IPS-18a (cell line): Measurements from ENCODE around the gene ANKRD33B.
"Not testable (repeated sequence)": the region's sequence is repeated elsewhere in the genome, so short reads cannot be mapped to it uniquely, and the experiment has no call there.

ENCODE experiments used
- H3K27ac ChIP-seq: one replicate; pipeline ENCODE4 v1.5.1; 2013; ENCODE audit warnings: low read length
- H3K27me3 ChIP-seq: one replicate; pipeline ENCODE4 v1.6.1; 2013; ENCODE audit warnings: mild to moderate bottlenecking, low read length; ENCODE audit not compliant: control insufficient read depth, insufficient read depth
- H3K36me3 ChIP-seq: one replicate; pipeline ENCODE4 v1.6.1; 2013; ENCODE audit warnings: low read depth, low read length; ENCODE audit not compliant: control insufficient read depth
- H3K4me1 ChIP-seq: one replicate; pipeline ENCODE4 v1.6.1; 2013; ENCODE audit warnings: low read depth, low read length; ENCODE audit not compliant: control insufficient read depth
- H3K4me3 ChIP-seq: one replicate; pipeline ENCODE4 v1.5.1; 2013; ENCODE audit warnings: low read length
- H3K9ac ChIP-seq: one replicate; pipeline ENCODE4 v1.6.1; 2013; ENCODE audit warnings: mild to moderate bottlenecking, low read length, moderate library complexity
- H3K9me3 ChIP-seq: one replicate; pipeline ENCODE4 v1.6.1; 2013; ENCODE audit warnings: low read depth, low read length; ENCODE audit not compliant: control insufficient read depth

The ANKRD33B gene

DNA sequence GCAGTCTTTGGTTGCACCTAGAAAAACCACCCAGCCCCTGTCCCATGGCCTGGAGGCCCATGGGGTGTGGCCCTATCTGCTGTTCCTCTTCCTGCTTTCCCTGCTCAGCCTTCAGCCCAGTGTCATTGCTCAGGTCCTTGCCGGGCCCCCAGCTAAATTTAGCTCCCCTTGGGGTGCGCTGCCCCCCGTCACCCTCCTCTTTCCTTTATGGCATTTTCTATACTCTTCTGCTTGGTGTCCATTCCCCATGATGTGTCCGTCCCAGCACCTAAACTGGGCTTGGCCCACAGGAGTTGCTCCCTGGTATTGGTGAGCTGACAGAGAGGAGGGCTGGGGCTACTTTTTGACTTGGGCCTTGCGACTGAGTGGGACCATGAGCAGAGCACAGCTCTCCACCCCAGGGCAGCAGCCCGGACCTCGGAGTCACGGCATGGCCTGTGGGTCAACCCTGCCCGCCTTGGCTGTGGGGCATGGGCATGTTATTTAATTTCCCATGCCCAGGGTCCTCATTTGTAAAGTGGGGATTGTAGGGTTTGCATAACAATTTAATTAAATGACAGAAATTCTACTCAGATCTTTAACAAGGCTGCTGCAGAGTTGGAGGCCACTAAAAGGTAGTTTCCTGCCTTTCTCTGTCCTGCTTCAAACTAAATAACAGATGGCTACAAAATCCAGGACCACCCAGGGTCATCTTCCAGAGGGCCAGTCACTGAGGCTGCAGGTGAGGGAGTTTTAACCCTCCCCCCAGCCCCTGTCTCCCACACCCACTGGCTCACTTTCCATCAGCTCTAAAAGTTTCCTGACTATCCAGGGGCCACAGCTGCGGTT, 99.0 kb downstream of the ANKRD33B start:
- Histone ChIP-seq H3K4me3 (no peak overlapping the region), H3K36me3 (no peaks in the 10 kb centered on the region), H3K9ac (no peak overlapping the region), H3K27me3 (no peaks in the 10 kb centered on the region), H3K4me1 (peaks cover 7% of the 10 kb centered on the region), H3K27ac (no peak overlapping the region), H3K9me3 (no peaks in the 10 kb centered on the region)

- H3K36me3 ChIP-seq = no peaks in the 10 kb centered on the region
- H3K4me3 ChIP-seq = no peak overlapping the region
- no peaks in the 10 kb centered on the region for H3K9me3 ChIP-seq
- H3K27me3 ChIP-seq = no peaks in the 10 kb centered on the region
- H3K27ac ChIP-seq = no peak overlapping the region
- no peak overlapping the region for H3K9ac ChIP-seq
- H3K4me1 ChIP-seq = peaks cover 7% of the 10 kb centered on the region
Observed at GRCh38 chr5:10663489-10664179, 99.8 kb downstream of the ANKRD33B start.

DNA sequence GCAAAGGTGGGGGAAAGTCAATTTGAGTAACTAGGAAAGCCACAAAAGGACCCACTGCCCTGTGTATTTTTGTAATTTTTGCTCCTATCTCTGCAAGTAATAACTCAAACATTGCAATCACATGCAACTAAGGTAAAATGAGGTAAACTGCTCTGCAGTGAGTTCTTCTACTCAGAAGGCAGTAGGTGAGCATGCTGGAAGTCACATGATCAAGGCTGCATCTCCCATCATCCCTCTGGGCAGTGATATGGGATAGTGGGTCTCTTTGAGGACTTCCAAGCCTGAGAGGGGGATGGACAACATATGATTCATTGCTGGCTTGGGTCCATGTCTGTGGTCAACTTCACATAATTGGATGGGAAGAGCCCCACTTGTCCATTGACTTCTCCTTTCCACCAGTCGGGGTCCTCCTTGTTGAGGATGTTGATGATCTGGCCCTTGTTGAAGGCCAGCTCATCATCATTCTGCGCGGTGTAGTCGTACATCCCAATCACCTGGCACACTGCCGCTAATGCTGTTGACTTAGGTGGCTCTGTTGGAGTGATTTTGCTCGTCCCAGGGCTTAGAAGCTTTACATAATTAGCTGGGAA, 100.4 kb downstream of the ANKRD33B start:
- not testable (repeated sequence) for H3K4me1 ChIP-seq, H3K9me3 ChIP-seq, H3K36me3 ChIP-seq, H3K4me3 ChIP-seq, H3K27ac ChIP-seq, H3K27me3 ChIP-seq, H3K9ac ChIP-seq

- Histone ChIP-seq H3K27me3 (no peaks in the 10 kb centered on the region), H3K27ac (no peak overlapping the region), H3K4me3 (no peak overlapping the region), H3K9ac (no peak overlapping the region), H3K36me3 (no peaks in the 10 kb centered on the region), H3K9me3 (no peaks in the 10 kb centered on the region), H3K4me1 (peaks cover 7% of the 10 kb centered on the region)
Observed at GRCh38 chr5:10665799-10666198, 101.9 kb downstream of the ANKRD33B start.

DNA sequence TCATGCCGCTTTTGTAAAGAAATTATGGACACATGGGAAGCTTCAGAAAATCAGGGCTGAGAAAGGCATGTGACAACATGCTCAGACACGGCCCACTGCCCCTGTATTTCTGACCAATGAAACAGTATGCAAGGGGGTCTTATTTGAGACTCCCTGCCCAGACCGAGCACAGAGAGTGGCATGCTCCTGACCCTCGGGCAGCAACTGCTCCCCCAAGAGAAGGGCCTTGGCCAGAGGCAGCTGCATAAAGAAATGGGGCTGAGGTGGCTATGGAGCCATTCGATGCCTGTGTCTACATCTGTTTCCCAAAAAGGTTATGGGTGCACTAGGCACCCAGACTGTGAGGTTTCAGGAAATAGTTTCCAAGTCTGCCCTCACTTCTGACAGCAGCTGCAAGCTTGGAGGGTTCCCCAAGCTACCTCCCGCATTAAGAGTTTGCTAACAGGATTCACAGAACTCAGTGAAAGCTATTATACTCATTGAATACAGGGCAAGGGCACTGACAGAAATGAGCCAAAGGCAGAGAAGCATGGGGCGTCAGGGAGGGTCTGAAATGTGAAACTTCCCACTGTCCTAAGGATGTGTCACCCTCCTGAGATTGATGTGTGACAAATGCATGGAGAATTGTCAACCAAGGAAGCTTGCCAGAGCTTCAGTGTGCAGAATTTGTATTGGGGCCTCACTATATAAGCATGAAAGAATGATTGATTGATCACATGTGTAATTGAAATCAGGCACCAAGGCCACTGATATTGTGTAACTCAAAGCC, 102.8 kb downstream of the ANKRD33B start:
- no peaks in the 10 kb centered on the region for H3K36me3 ChIP-seq
- peaks cover 7% of the 10 kb centered on the region for H3K4me1 ChIP-seq
- no peak overlapping the region for H3K27ac ChIP-seq
- no peak overlapping the region for H3K9ac ChIP-seq
- no peaks in the 10 kb centered on the region for H3K27me3 ChIP-seq
- no peak overlapping the region for H3K4me3 ChIP-seq
- no peaks in the 10 kb centered on the region for H3K9me3 ChIP-seq

- no peak overlapping the region for H3K27ac ChIP-seq
- peaks cover 7% of the 10 kb centered on the region for H3K4me1 ChIP-seq
- no peaks in the 10 kb centered on the region for H3K36me3 ChIP-seq
- H3K9me3 ChIP-seq = no peaks in the 10 kb centered on the region
- H3K27me3 ChIP-seq = no peaks in the 10 kb centered on the region
- no peak overlapping the region for H3K9ac ChIP-seq
- no peak overlapping the region for H3K4me3 ChIP-seq
Observed at GRCh38 chr5:10667431-10668057, 103.7 kb downstream of the ANKRD33B start.

DNA sequence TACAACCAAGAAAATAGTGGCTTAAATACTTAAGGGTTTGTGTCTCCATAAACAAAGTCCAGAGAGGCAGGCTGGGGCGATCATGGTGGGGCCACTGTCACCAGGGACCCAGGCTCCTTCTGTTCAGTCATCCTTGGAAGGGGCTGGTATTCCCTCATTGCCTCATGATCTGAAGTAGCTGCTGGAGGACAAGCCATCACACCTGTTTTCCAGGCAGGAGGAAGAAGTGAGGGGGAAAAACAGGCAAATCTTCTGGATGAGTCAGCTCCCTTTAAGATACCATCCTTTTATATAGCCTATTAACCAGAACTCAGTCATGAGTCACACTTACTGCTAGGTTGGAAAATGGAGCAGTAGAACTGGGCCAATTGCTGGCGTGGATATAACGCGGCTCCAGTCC, 104.8 kb downstream of the ANKRD33B start:
- H3K27ac ChIP-seq = no peak overlapping the region
- H3K9ac ChIP-seq = no peak overlapping the region
- H3K27me3 ChIP-seq = no peaks in the 10 kb centered on the region
- H3K4me1 ChIP-seq = no peaks in the 10 kb centered on the region
- no peaks in the 10 kb centered on the region for H3K36me3 ChIP-seq
- no peaks in the 10 kb centered on the region for H3K9me3 ChIP-seq
- H3K4me3 ChIP-seq = no peak overlapping the region

- no peaks in the 10 kb centered on the region for H3K4me1 ChIP-seq
- H3K36me3 ChIP-seq = no peaks in the 10 kb centered on the region
- no peak overlapping the region for H3K27ac ChIP-seq
- no peak overlapping the region for H3K9ac ChIP-seq
- no peaks in the 10 kb centered on the region for H3K9me3 ChIP-seq
- H3K4me3 ChIP-seq = no peak overlapping the region
- H3K27me3 ChIP-seq = no peaks in the 10 kb centered on the region
Observed at GRCh38 chr5:10669983-10670382, 106.1 kb downstream of the ANKRD33B start.

GRCh38 chr5:10671041-10672008, 107.5 kb downstream of the ANKRD33B start:
- H3K27me3 ChIP-seq = no peaks in the 10 kb centered on the region
- no peak overlapping the region for H3K9ac ChIP-seq
- no peak overlapping the region for H3K4me3 ChIP-seq
- no peaks in the 10 kb centered on the region for H3K4me1 ChIP-seq
- no peaks in the 10 kb centered on the region for H3K36me3 ChIP-seq
- H3K27ac ChIP-seq = no peak overlapping the region
- no peaks in the 10 kb centered on the region for H3K9me3 ChIP-seq

DNA sequence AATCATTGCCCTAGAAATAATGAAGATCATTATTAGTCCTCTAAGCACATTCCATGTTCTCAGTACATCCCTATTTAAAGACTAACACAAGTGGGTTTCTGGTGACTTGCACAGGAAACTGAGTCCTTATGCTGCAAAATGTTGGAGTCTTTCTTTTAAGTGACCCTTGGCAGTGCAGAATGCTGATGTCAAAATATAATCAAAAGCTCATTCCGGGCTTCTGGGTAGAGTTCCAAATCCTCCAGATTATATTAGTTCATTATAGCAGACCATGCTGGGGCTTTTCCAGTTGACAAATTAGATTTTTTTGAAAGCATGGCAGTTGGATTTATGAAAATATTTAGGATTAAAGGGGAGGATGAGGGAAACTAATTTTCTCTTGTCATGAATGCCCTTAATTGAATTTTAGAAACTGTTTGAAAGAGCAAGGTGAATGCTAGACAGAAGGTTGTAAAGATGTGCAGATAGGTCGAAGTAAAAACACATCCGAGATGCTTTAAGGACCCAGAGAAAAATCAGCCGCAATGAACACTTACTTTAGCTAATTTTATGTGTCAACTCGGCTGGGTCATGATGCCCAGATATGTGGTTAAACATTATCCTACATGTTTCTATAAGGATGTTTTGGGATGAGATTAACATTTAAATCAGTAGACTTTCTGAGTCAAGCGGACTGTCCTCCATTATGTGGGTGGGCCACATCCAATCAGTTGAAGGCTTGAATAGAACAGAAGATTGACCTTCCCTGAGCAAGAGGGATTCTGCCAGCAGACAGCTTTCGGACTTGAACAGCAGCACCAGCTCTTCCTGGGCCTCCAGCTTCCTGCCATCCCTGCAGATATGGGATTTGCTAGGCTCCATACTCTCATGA, 108.5 kb downstream of the ANKRD33B start:
- Histone ChIP-seq H3K4me1 (no peaks in the 10 kb centered on the region), H3K27ac (no peak overlapping the region), H3K4me3 (no peak overlapping the region), H3K9me3 (no peaks in the 10 kb centered on the region), H3K36me3 (no peaks in the 10 kb centered on the region), H3K27me3 (no peaks in the 10 kb centered on the region), H3K9ac (no peak overlapping the region)
